WI38 (cell line): ENCODE measurements around the gene WBP2NL.

Experiments used
- H3K4me3 ChIP-seq: 2 replicates; pipeline ENCODE4 v1.5.1; 2011; ENCODE audit warnings: low read depth, mild to moderate bottlenecking, control low read depth, low read length
- CTCF ChIP-seq: IDR thresholded peaks from 2 replicates; pipeline ENCODE4 v1.5.1; 2012; ENCODE audit warnings: low read depth, mild to moderate bottlenecking, control low read depth, low read length

WBP2NL gene

GRCh38 chr22:41979423-41980250 is 19.0 kb upstream of the WBP2NL start:
- H3K4me3 ChIP-seq = no peak overlapping the region
- TF ChIP-seq CTCF = no peak

- H3K4me3 ChIP-seq = no peak overlapping the region
- TF ChIP-seq CTCF = no peak
These were observed 15.7 kb upstream of the WBP2NL start for GRCh38 chr22:41982865-41983264.

- TF ChIP-seq CTCF = no peak
- no peak overlapping the region for H3K4me3 ChIP-seq
These were observed 14.8 kb upstream of the WBP2NL start for GRCh38 chr22:41983513-41984405.

GRCh38 chr22:41987276-41987675 is 11.3 kb upstream of the WBP2NL start:
- H3K4me3 ChIP-seq = no peak overlapping the region
- TF ChIP-seq CTCF = no peak

GRCh38 chr22:41989246-41989645 is 9.3 kb upstream of the WBP2NL start:
- no peak overlapping the region for H3K4me3 ChIP-seq
- TF ChIP-seq CTCF = no peak

GRCh38 chr22:41991111-41991510 is 7.5 kb upstream of the WBP2NL start:
- H3K4me3 ChIP-seq = no peak overlapping the region
- TF ChIP-seq CTCF = no peak

- TF ChIP-seq CTCF = no peak
These were observed 6.1 kb upstream of the WBP2NL start for GRCh38 chr22:41992496-41992895.

More at GRCh38 chr22:41992496-41992895, 6.1 kb upstream of the WBP2NL start:
- no peak overlapping the region for H3K4me3 ChIP-seq
